GM18867 (cell line): ENCODE data around the gene EEF2KMT.
"Not testable (repeated sequence)": the region's sequence is repeated elsewhere in the genome, so short reads cannot be mapped to it uniquely, and the experiment has no call there.

Source experiments
- ATAC-seq: cut with Tn5 transposase; IDR thresholded peaks from one replicate; pipeline ENCODE4 v1.9.1; 2021; ENCODE audit warnings: mild to moderate bottlenecking, moderate library complexity; ENCODE audit not compliant: unreplicated experiment

Gene EEF2KMT

DNA sequence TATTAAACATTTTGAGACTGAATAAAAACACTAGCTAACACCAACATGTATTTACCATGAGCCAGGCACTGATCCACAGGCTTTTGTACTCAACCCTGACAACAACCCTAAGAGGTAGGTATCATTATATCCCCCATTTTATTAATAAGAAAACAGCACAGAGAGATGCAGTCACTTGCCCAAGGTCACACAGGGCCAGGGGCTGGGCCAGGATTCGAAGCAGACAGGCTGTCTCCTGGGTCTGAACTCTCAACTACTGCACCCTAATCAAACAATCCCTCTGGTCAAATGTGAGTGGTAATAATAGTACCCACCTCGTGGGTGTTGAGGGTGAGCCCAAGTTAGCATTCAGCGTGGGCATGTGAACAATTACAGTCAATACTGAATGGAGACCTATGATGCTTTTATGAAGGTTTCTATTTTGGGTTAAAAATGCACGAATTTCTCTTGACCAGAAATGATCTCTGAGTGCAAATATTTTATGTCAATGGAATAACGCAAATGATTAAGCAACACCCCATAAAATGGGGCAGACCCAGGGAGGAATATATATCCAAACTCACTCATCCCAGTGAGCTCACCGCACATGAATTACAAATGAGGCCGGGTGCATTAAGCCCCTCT, 1.0 kb downstream of the EEF2KMT start:
- ATAC-seq: not testable (repeated sequence)

DNA sequence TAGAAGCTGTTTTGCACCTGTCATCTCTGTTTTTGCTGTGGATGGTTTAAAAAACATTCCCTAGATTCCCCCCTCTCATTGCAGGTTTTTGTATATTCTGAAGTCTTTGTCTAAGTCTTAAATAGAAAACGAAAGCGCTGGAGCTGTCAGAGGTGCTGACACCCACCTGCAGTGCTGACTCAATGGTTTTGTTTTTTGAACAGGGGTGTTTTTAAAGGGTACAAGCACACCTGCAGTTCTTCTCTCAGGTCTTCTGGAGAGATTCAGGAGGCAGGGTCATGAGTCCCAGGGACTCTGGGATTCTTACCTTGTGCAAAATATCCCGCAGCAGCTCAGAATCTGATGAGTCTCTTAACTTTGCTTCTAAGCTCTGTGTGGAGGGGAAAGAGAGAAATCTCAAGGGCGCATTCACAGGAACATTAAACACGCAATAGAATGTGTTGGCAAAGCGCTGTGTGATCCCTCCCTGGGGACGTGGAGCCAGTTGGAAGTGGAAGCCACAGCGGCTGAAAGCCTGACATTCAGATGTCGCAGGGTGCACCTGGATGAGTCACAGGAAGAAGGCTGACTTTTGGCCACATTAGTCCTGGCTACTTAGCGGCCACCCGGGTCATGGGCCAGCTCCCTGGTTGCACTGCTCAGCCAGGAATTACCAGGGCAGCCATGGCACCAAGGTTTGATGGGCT, 2.3 kb downstream of the EEF2KMT start:
- ATAC-seq: not testable (repeated sequence)

DNA sequence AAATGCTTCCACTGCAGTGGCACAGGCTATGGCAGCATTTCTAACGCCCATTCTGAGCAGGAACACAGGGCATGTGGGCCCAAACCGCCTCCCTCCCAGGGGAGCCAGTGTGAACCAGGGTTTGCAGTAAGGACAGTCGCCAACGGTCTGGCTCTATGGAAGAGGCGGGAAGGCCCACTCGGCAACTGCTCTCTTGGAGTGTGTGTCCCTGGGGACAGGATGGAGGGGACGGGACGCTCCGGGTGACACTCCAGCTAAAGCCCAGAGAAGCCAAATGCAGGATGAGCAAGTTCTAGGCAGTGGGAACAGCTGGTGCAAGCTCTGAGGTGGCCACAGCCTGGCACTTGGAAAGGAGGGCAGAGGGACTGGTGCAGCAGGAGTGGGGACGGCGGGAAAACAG, 3.8 kb downstream of the EEF2KMT start:
- not testable (repeated sequence) for ATAC-seq

DNA sequence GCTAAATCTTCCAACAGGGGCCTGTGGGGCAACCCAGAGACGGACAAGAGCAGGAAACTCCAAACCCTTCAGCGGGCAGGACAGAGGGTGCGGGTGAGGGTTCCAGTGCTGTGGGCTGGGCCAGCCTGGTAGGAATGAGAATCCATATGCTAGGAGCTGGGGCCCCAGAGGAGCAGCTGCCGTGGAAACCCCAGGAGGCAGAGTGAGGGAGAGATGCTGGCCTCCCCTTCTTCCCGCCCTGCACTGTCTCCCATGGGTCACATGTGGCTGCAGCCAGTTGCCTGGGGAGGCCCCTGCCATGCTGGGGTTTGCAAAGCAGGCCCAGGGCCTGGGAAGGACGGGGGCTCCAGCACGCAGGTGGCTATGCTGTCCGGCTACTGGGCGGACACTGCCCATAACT, 4.5 kb downstream of the EEF2KMT start:
- ATAC-seq: not testable (repeated sequence)

DNA sequence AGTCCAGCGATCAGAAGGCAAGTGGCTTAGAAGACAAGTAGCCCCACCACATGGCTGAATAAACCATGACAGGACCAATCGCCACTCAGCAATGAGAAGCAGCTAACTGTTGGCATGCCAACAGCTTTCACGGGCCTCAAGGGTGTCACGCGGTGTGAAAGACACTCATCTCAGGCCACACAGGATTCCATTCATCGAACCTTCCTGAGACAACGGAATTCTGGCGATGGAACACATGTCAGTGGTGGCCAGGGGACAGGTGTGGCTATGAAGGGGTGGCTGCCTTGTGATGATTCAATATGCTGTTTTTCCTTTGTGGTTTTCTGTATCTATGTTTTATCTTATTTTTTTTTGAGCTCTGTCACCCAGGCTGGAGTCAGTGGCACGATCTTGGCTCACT, 7.0 kb downstream of the EEF2KMT start:
- ATAC-seq: not testable (repeated sequence)

DNA sequence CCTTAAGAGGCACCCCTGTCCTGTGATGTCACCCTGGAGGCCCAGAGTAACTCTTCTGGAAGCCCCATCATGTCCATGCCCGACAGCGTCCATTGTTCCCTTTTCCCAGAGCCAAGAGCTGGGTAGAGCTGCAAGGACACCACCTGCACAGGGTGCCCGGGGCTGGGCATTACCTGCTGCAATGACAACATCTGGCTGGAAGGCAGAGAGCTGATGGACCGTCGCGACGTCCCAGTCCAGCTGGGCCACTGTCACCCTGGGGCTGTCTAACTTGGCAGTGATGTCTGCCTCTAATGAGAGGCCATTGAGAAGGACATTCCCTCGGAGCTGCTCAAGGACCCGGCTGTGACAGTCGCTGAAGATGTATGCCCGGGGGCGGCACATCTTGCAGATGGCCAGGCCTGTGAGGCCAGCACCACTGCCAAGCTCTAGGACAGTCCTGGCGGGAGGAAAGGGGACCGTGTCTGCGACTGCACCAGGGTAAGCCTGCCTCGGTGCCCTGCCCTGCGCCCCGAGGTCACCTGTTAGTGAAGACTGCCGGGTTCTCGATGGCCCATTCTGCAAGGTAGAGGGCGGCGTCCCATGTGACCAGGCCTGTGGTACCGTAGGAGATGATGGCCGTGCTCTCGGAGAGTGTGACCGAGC, 7.6 kb downstream of the EEF2KMT start:
- ATAC-seq: not testable (repeated sequence)

DNA sequence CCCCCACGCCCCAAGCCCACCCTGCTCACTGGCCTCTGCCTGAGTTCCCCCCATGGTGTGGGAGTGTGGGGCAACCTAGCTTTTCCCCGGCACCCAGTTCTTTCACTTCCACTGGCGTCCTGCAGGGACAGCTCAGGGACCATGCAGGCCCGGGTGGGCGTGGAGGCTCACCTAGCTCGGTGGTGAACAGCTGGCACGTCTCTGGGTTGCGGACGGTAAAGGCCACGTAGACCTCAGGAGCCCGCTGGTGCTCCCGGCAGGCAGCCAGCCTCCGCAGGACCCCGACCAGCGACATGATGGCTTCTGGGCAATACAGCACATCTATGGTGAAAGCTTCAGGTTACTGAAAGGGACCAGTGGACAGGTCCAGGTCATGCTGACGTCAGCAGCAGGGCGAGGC, 8.7 kb downstream of the EEF2KMT start:
- ATAC-seq: not testable (repeated sequence)

DNA sequence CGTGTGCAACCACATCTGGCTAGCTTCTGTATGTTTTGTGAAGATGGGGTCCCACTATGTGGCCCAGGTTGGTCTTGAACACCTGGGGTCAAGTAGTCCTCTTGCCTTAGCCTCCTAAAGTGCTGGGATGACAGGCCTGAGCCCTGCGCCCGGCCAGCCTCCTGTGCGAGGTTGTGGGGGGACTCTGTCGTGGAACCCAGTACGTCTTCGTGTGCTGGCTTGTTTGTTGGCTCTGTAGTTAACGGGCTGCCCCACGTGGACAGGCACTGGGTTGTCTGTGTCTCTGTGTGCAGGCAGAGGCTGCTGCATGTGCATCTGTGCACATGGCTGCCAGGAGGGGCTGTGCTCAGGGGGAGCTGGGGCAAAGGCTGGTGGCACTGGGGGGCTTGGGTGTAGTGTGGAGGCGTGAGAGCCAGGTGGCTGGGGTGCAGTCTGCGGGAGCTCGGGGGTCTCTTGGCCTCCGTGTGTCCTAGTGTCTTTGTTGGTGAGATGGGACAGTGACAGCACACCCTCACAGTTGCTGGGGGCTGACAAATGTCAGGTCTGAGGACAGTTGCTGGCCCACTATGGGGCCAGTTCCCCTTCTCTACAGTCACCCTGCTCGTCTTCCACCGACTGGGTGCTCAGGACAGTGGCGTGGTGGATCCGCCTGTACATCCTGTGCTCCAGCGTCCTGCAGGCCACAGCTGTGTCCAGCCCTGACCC, 9.4 kb downstream of the EEF2KMT start:
- not testable (repeated sequence) for ATAC-seq

DNA sequence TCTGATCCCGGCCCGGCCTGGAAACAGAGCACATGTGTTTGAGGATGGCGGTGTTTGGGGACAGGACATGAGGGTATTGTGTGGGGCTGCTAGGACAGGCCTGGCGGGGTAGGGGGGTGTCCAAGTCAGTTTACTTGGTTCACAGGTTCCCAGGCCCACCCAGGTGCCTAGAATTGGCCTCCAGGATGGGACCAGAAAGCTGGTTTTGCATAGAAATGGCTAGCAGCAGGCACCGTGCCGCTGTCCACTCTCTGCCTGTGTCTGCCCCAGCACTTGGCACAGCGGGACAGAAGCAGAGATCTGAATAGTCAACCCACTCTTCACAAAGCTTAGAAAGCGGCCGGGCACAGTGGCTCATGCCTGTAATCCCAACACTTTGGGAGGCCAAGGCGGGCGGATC, 11.9 kb downstream of the EEF2KMT start:
- not testable (repeated sequence) for ATAC-seq

DNA sequence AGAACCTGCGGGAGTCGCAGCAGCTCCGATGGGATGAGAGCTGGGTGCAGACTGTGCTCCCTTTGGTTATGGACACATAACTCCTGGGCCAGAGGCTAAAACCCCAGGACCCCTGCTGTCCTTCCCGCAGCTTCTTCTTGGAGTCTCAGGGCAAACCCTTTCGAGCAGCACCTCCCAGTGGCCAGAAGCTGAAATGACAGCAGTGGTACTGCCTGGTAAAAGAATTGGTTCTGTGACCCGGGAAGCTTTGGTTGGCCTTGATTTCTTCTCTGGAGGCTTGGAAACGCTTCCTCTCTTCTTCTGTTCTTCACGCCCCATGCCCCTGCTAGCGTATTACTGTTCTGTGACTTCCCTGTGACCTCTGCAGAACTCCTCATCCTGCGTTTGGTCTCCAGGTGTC, 12.8 kb downstream of the EEF2KMT start:
- ATAC-seq: not testable (repeated sequence)

DNA sequence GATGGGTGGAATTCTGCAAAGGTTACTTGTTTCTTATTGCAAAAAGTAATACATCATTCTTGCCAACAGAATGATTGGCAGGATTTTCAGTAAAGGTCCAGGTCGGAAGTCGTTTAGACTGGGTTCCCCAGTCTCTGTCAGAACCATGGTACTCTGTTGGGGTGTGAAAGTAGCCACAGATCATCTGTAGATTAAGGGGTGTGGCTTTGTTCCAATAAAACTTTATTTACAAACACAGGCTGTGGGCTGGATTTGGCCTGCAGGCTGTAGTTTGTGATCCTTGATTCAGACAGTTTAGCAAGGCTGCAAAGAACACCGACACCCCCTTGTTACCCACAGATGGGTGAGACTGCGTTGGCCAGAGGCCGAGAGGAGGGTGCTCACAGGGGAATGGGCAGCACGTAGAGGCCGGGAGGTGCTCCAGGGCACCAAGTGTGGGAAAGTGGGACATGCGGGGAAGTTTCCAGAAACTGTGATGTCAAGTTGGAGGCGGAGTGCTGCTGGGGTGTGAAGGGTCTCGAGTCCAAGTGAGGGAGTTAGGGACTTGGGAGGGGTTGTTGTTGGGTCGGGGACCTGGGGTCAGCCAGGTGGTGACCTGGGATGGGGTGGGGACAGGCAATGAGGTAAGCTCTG, 13.4 kb downstream of the EEF2KMT start:
- ATAC-seq: not testable (repeated sequence)

DNA sequence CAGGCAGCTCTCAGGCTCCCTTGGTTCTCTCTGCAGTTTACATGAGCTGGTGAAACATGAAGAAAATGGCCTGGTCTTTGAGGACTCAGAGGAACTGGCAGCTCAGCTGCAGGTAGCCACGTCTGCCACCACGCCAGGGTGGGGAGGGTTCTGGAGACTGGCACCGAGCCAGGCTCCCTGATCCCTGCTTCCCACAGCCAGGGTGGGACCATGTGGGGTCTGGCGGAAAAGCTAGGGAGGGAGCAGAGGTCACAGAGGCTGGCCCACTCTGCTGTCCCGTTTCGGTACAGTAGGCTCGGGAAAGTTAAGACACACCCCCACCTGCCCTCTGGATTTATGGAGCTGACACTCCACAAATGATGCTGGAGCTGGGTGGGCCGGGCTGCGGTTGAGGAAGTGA, 13.9 kb downstream of the EEF2KMT start:
- not testable (repeated sequence) for ATAC-seq

DNA sequence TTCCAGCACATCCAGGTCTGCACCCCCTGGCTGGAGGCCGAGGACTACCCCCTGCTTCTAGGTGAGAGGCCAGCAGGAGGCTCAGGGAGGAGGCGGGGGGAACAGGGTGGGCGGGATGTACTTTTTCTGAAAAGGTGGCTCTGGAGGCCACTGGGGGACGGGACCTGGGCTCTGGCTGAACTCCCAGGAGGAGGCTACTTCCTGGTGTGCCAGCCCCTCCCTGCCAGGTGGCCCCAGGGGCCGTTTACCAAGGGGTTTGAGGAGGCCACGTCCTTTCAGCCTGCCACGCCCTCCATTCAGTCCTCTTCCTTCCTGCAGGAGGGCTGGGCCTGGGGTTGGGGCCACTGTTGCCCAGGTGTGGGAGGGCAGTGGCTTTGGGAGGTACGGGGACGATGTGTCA, 16.6 kb downstream of the EEF2KMT start:
- ATAC-seq: not testable (repeated sequence)

DNA sequence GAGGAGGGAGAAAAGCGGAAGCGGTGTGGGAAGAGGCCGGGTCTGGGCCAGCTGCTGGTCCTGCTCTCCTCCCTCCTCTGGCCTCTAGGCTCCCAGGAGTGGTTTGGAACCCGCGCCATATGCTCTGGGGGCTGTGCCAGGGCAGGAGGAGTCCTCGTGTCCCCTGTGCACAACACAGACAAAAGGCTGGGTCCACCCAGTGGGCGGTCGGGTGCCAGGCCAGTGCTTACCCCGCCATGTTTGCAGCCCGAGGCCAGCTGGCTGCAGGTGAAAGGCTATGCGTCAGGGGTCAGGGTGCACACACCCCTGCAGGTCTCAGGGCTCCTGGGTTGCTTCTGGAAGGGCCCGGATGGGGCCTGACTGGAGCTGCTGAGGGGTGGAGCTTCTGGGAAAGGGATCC, 17.1 kb downstream of the EEF2KMT start:
- ATAC-seq: not testable (repeated sequence)

DNA sequence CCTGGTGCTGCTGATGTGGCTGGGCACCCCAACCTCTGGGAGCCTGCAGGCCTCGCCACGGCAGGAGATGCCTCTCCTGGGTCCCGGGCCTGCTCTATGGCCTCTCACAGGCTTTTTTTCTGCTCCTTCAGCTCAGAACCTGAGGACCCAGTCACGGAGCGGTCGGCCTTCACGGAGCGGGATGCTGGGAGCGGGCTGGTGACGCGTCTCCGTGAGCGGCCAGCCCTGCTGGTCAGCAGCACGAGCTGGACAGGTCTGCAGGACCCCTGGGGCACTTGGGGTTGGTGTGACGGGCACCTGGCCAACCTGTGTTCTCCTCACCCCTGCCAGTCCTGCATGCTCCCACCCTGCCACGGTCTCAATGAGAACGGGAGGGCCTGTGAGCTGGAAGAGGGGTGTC, 19.0 kb downstream of the EEF2KMT start:
- ATAC-seq: no peak

DNA sequence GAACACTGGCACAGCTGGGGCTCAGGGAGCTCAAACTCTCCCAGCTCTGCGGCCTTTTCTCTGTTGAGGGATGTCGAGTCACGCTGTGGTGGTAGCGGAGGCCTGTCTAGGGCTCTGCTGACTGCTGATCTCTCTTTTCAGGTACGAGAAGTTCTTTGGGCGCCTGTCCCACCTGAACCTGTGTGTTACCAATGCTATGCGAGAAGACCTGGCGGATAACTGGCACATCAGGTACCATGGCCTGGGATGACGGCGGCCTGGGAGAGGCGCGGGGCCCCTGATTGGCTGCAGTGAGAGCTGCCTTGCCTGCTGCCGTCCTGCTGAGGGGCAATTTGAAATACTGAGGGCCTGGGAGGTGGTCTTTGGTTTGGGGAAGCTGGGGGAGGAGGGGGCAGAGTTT, 20.3 kb downstream of the EEF2KMT start:
- ATAC-seq: no peak

DNA sequence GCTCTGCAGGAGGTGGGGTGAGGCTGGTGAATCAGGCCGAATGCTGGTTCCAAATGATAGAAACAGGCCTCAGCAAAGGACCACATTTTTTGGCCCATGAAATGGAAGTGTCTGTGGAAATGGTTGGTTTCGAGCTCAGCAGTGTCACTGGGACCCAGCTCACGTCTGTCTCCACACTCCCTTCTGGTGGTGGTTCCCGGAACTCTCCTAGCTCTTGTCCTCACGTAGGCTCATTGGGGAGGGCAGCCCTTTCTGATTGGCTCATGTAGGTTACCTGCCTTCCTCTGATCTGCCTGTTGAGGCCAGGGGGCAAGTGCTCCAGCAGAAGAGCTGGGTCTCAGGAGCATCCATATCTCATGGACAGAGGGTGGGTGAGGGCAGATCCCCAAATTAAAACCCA, 22.0 kb downstream of the EEF2KMT start:
- ATAC-seq: no peak

DNA sequence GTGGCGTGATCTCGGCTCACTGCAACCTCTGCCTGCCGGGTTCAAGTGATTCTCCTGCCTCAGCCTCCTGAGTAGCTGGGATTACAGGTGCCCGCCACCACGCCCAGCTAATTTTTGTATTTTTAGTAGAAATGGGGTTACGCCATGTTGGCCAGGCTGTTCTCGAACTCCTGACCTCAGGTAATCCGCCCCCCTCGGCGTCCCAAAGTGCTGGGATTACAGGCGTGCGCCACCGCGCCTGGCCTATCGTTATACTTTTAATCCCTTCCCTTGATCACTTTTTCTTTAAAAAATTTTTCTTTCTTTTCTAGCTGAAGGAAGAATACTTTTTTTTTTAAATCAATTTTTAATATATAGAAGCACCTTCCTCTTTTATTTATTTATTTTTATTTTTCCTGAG, 23.8 kb downstream of the EEF2KMT start:
- ATAC-seq: not testable (repeated sequence)

DNA sequence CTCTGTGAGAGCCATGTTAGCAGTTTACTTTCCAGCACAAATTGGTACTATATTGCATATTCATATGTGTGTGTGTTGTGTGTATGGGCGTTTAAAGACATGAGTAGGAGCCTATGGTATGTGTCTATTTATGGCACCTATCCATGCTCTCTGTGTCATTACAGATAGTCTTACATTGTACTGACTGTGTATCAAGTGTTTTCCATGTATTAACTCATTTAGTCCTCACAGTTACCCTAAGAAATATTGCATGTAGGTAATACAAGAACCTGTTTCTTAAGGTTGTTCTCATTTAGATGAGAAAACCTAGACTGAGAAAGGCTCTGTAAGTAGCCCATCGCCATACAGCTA, 24.3 kb downstream of the EEF2KMT start:
- no peak for ATAC-seq

DNA sequence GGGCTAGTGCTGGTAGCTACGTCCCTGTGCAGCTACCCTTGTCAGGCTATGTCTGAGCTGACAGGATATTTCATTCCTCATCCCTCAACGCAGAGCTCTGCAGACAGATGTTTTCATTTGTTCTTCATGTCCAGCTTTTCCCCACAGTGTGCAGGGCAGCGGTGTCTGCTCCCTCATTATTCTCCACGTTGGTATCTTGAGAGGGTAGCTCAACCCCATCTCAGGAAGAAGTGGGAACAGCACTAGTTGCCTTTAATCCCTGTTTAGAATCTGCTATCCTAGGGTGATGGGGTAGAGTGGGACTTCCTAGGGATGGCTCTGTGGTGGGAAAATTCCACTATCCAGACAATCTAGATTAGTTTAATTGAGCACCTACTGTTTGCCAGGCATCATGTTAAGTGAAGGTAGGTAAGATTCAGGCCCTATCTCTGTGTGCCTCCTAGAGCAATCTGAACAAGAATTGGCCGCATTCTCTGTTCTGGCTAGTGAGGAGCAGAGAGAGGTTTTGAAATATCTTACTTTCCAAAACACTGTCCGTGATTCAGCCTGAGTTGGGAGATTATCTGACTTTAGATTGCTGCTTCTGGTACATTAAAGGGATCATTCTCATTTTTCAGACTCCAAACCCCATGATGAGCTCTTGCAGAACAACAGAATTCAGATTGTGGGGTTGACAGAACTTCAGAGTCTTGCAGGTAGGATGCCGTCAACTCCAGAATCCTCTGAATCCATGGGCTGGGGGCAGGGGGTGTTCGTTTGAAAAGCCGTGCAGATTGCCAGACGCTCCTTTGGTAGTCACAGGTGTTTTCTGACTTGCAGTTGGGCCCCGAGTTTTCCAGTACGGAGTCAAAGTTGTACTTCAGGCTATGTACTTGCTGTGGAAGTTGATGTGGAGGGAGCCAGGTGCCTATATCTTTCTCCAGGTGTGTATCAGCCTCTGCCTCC, 25.0 kb downstream of the EEF2KMT start:
- no peak for ATAC-seq
